Measurements from ENCODE around the gene DYNC1H1.

DYNC1H1 gene

GRCh38 chr14:102013669-102014200 is 49.4 kb downstream of the DYNC1H1 start:
- DNase-seq (ENCODE audit: low spot score in 2 of 2) (no peak), ATAC-seq (ENCODE audit: low read depth) (no peak)
- Mint-ChIP-seq H3K4me3 (no peak overlapping the region), H3K9me3 (no peaks in the 10 kb centered on the region), H3K4me1 (no peaks in the 10 kb centered on the region), H3K27me3 (no peaks in the 10 kb centered on the region), H3K36me3 (peaks cover 46% of the 10 kb centered on the region), H3K27ac (no peak overlapping the region)

GRCh38 chr14:102015045-102015685 is 50.8 kb downstream of the DYNC1H1 start:
- no peaks in the 10 kb centered on the region for H3K9me3 Mint-ChIP-seq
- H3K27ac Mint-ChIP-seq = no peak overlapping the region
- H3K36me3 Mint-ChIP-seq = peaks cover 46% of the 10 kb centered on the region
- H3K4me1 Mint-ChIP-seq = no peaks in the 10 kb centered on the region
- DNase-seq (ENCODE audit: low spot score in 2 of 2) = no peak
- no peak for ATAC-seq (ENCODE audit: low read depth)
- H3K27me3 Mint-ChIP-seq = no peaks in the 10 kb centered on the region
- H3K4me3 Mint-ChIP-seq = no peak overlapping the region

- no peak for DNase-seq (ENCODE audit: low spot score in 2 of 2)
- no peaks in the 10 kb centered on the region for H3K27me3 Mint-ChIP-seq
- no peak for ATAC-seq (ENCODE audit: low read depth)
- no peaks in the 10 kb centered on the region for H3K4me1 Mint-ChIP-seq
- no peaks in the 10 kb centered on the region for H3K9me3 Mint-ChIP-seq
- no peak overlapping the region for H3K27ac Mint-ChIP-seq
- peaks cover 41% of the 10 kb centered on the region for H3K36me3 Mint-ChIP-seq
- no peak overlapping the region for H3K4me3 Mint-ChIP-seq
Measured at GRCh38 chr14:102015771-102016170, 51.4 kb downstream of the DYNC1H1 start.

- DNase-seq (ENCODE audit: low spot score in 2 of 2) (no peak), ATAC-seq (ENCODE audit: low read depth) (no peak)
- no peaks in the 10 kb centered on the region for H3K4me1 Mint-ChIP-seq
- no peaks in the 10 kb centered on the region for H3K27me3 Mint-ChIP-seq
- H3K36me3 Mint-ChIP-seq = peaks cover 36% of the 10 kb centered on the region
- H3K27ac Mint-ChIP-seq = no peak overlapping the region
- H3K4me3 Mint-ChIP-seq = no peak overlapping the region
- no peaks in the 10 kb centered on the region for H3K9me3 Mint-ChIP-seq
Measured at GRCh38 chr14:102016420-102017090, 52.2 kb downstream of the DYNC1H1 start.

GRCh38 chr14:102018251-102018650 is 53.9 kb downstream of the DYNC1H1 start:
- H3K4me3 Mint-ChIP-seq = no peak overlapping the region
- no peak for ATAC-seq (ENCODE audit: low read depth)
- H3K27me3 Mint-ChIP-seq = no peaks in the 10 kb centered on the region
- DNase-seq (ENCODE audit: low spot score in 2 of 2) = no peak
- H3K27ac Mint-ChIP-seq = no peak overlapping the region
- peaks cover 30% of the 10 kb centered on the region for H3K36me3 Mint-ChIP-seq
- no peaks in the 10 kb centered on the region for H3K4me1 Mint-ChIP-seq
- H3K9me3 Mint-ChIP-seq = no peaks in the 10 kb centered on the region

GRCh38 chr14:102019006-102019540 is 54.7 kb downstream of the DYNC1H1 start:
- Mint-ChIP-seq H3K27me3 (no peaks in the 10 kb centered on the region), H3K4me3 (no peak overlapping the region), H3K36me3 (peaks cover 24% of the 10 kb centered on the region), H3K9me3 (no peaks in the 10 kb centered on the region), H3K27ac (no peak overlapping the region), H3K4me1 (no peaks in the 10 kb centered on the region)
- DNase-seq (ENCODE audit: low spot score in 2 of 2) (no peak), ATAC-seq (ENCODE audit: low read depth) (no peak)

GRCh38 chr14:102020058-102020971 is 55.9 kb downstream of the DYNC1H1 start:
- DNase-seq (ENCODE audit: low spot score in 2 of 2) = no peak
- Mint-ChIP-seq H3K4me1 (no peaks in the 10 kb centered on the region), H3K4me3 (no peak overlapping the region), H3K9me3 (no peaks in the 10 kb centered on the region), H3K27me3 (no peaks in the 10 kb centered on the region), H3K27ac (no peak overlapping the region), H3K36me3 (peaks cover 27% of the 10 kb centered on the region)
- no peak for ATAC-seq (ENCODE audit: low read depth)

- Mint-ChIP-seq H3K9me3 (no peaks in the 10 kb centered on the region), H3K4me1 (no peaks in the 10 kb centered on the region)
- ATAC-seq (ENCODE audit: low read depth) = no peak
Measured at GRCh38 chr14:102026934-102027333, 62.6 kb downstream of the DYNC1H1 start.

GRCh38 chr14:102027951-102028350 is 63.6 kb downstream of the DYNC1H1 start:
- DNase-seq (ENCODE audit: low spot score in 2 of 2) = no peak
- peaks cover 35% of the 10 kb centered on the region for H3K36me3 Mint-ChIP-seq
- H3K27ac Mint-ChIP-seq = no peak overlapping the region

More at GRCh38 chr14:102026934-102027333, 62.6 kb downstream of the DYNC1H1 start:
- no peak for DNase-seq (ENCODE audit: low spot score in 2 of 2)
- no peaks in the 10 kb centered on the region for H3K27me3 Mint-ChIP-seq
- H3K4me3 Mint-ChIP-seq = no peak overlapping the region
- H3K36me3 Mint-ChIP-seq = peaks cover 33% of the 10 kb centered on the region
- no peak overlapping the region for H3K27ac Mint-ChIP-seq

GRCh38 chr14:102028733-102029132 is 64.4 kb downstream of the DYNC1H1 start:
- peak overlapping the region; percentile 9 for H3K27ac Mint-ChIP-seq
- no peaks in the 10 kb centered on the region for H3K9me3 Mint-ChIP-seq
- no peaks in the 10 kb centered on the region for H3K4me1 Mint-ChIP-seq
- H3K27me3 Mint-ChIP-seq = no peaks in the 10 kb centered on the region
- no peak for DNase-seq (ENCODE audit: low spot score in 2 of 2)
- peaks cover 40% of the 10 kb centered on the region for H3K36me3 Mint-ChIP-seq
- H3K4me3 Mint-ChIP-seq = no peak overlapping the region
- ATAC-seq (ENCODE audit: low read depth) = no peak

More at GRCh38 chr14:102027951-102028350, 63.6 kb downstream of the DYNC1H1 start:
- no peaks in the 10 kb centered on the region for H3K4me1 Mint-ChIP-seq
- H3K27me3 Mint-ChIP-seq = no peaks in the 10 kb centered on the region
- ATAC-seq (ENCODE audit: low read depth) = no peak
- no peaks in the 10 kb centered on the region for H3K9me3 Mint-ChIP-seq
- H3K4me3 Mint-ChIP-seq = no peak overlapping the region

- Mint-ChIP-seq H3K36me3 (peaks cover 45% of the 10 kb centered on the region), H3K27ac (no peak overlapping the region), H3K9me3 (no peaks in the 10 kb centered on the region), H3K27me3 (no peaks in the 10 kb centered on the region), H3K4me1 (no peaks in the 10 kb centered on the region), H3K4me3 (no peak overlapping the region)
- ATAC-seq (ENCODE audit: low read depth) (no peak), DNase-seq (ENCODE audit: low spot score in 2 of 2) (no peak)
Measured at GRCh38 chr14:102029956-102030355, 65.6 kb downstream of the DYNC1H1 start.

- Mint-ChIP-seq H3K27me3 (no peaks in the 10 kb centered on the region), H3K4me1 (no peaks in the 10 kb centered on the region), H3K4me3 (no peak overlapping the region), H3K9me3 (no peaks in the 10 kb centered on the region), H3K36me3 (peaks cover 44% of the 10 kb centered on the region), H3K27ac (no peak overlapping the region)
- no peak for ATAC-seq (ENCODE audit: low read depth)
- DNase-seq (ENCODE audit: low spot score in 2 of 2) = no peak
Measured at GRCh38 chr14:102033241-102033640, 68.9 kb downstream of the DYNC1H1 start.

- peaks cover 45% of the 10 kb centered on the region for H3K36me3 Mint-ChIP-seq
- H3K27ac Mint-ChIP-seq = peak overlapping the region; percentile 72
- DNase-seq (ENCODE audit: low spot score in 2 of 2) = no peak
- no peaks in the 10 kb centered on the region for H3K27me3 Mint-ChIP-seq
- H3K4me1 Mint-ChIP-seq = no peaks in the 10 kb centered on the region
- ATAC-seq (ENCODE audit: low read depth) = no peak
- no peak overlapping the region for H3K4me3 Mint-ChIP-seq
- H3K9me3 Mint-ChIP-seq = no peaks in the 10 kb centered on the region
Measured at GRCh38 chr14:102034301-102034700, 69.9 kb downstream of the DYNC1H1 start.

GRCh38 chr14:102035914-102036313 is 71.5 kb downstream of the DYNC1H1 start:
- no peak for DNase-seq (ENCODE audit: low spot score in 2 of 2)
- Mint-ChIP-seq H3K4me3 (no peak overlapping the region), H3K27ac (no peak overlapping the region), H3K36me3 (peaks cover 40% of the 10 kb centered on the region), H3K9me3 (no peaks in the 10 kb centered on the region), H3K27me3 (no peaks in the 10 kb centered on the region), H3K4me1 (no peaks in the 10 kb centered on the region)
- ATAC-seq (ENCODE audit: low read depth) = no peak

Measured in memory B cell (primary cell).